Activated B cell treated with CpG ODN at 0.5 μM for 24 hours (primary cell): ENCODE data around the gene SYT1. TPM values are rescaled to one million over a fixed set of nuclear protein-coding genes. Genes with fewer than 3 reads are reported as not detected.

Experiments used
- ATAC-seq: fragments of 200-7000 bp; cut with Tn5 transposase; one replicate; pipeline ENCODE4 v1.10.0; 2021; ENCODE audit warnings: low read depth, mild to moderate bottlenecking, moderate library complexity
- CTCF ChIA-PET: fragments of 350-600 bp; sonication (Branson Sonifier 250); formaldehyde crosslinking; loops from one replicate; lab custom pipeline; 2021; ENCODE audit warnings: antibody characterized with exemption; lab: Charles Lee
- POLR2A ChIA-PET: fragments of 350-600 bp; sonication (Branson Sonifier 250); formaldehyde crosslinking; loops from one replicate; lab custom pipeline; 2021; ENCODE audit warnings: antibody characterized with exemption; lab: Charles Lee
- DNase-seq: peaks from one replicate; pipeline ENCODE4 v3.0.0; 2022
- H3K27ac Mint-ChIP-seq: one replicate; pipeline ENCODE4 v1.8.0; 2020; ENCODE audit warnings: mixed read lengths
- H3K27me3 Mint-ChIP-seq: one replicate; pipeline ENCODE4 v1.8.0; 2021; ENCODE audit warnings: mixed read lengths
- H3K36me3 Mint-ChIP-seq: one replicate; pipeline ENCODE4 v1.8.0; 2021; ENCODE audit warnings: low read depth, mixed read lengths
- H3K4me1 Mint-ChIP-seq: one replicate; pipeline ENCODE4 v1.8.0; 2021; ENCODE audit warnings: mixed read lengths
- H3K4me3 Mint-ChIP-seq: one replicate; pipeline ENCODE4 v1.8.0; 2020; ENCODE audit warnings: mild to moderate bottlenecking, mixed read lengths
- H3K9me3 Mint-ChIP-seq: one replicate; pipeline ENCODE4 v1.8.0; 2020; ENCODE audit warnings: mixed read lengths
- intact Hi-C: fragments of 100-400 bp; cut with micrococcal nuclease; formaldehyde crosslinking; loops from one replicate; pipeline ENCODE4 v1.15.1; 2024
- total RNA-seq: library from RNA; stranded (reverse); gene quantifications from 2 replicates; pipeline ENCODE4 v1.2.3, GENCODE V29; 2022
- TF ChIP-seq, protein P1 (sequence below): fragments of 200-600 bp; IDR thresholded peaks from one replicate; pipeline ENCODE4 v1.8.0; 2022; ENCODE audit warnings: antibody characterized with exemption, mild to moderate bottlenecking

SYT1 gene
- total RNA-seq, 1 donor from 2014 or later: 0.49 TPM

- H3K4me1 Mint-ChIP-seq: no peaks in the 10 kb centered on the region
- H3K36me3 Mint-ChIP-seq: no peaks in the 10 kb centered on the region
- ATAC-seq (no peak), DNase-seq (no peak)
- H3K27ac Mint-ChIP-seq: no peak overlapping the region
- POLR2A ChIA-PET: no interaction called here
- TF ChIP-seq, protein P1, sequence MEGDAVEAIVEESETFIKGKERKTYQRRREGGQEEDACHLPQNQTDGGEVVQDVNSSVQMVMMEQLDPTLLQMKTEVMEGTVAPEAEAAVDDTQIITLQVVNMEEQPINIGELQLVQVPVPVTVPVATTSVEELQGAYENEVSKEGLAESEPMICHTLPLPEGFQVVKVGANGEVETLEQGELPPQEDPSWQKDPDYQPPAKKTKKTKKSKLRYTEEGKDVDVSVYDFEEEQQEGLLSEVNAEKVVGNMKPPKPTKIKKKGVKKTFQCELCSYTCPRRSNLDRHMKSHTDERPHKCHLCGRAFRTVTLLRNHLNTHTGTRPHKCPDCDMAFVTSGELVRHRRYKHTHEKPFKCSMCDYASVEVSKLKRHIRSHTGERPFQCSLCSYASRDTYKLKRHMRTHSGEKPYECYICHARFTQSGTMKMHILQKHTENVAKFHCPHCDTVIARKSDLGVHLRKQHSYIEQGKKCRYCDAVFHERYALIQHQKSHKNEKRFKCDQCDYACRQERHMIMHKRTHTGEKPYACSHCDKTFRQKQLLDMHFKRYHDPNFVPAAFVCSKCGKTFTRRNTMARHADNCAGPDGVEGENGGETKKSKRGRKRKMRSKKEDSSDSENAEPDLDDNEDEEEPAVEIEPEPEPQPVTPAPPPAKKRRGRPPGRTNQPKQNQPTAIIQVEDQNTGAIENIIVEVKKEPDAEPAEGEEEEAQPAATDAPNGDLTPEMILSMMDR: no peak
- intact Hi-C loops: no loop called here
- H3K9me3 Mint-ChIP-seq: no peaks in the 10 kb centered on the region
- CTCF ChIA-PET: no interaction called here
- peaks cover 3% of the 10 kb centered on the region for H3K27me3 Mint-ChIP-seq
- H3K4me3 Mint-ChIP-seq: no peak overlapping the region
Observed at GRCh38 chr12:79360936-79361335, 496.4 kb downstream of the SYT1 start.

DNA sequence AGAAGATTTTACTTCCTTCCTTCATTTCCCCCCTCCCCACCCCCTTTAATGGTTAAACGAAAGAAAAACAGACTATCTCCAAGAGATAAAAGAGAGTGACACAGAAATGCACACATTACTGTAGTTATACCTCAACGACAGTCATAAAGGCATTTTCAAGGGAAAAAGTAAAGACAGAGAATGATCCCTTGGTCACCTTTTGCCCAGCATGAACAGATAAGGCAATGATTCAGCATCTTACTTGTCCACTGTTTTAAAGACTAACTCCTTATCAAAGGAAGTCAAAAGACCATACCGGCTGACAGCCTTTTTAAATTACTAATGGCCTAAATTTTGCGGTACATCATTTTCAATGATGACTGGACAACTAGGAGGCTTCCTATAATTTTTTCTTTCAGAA lies 499.6 kb downstream of the SYT1 start:
- intact Hi-C loops: no loop called here
- Mint-ChIP-seq H3K9me3 (no peaks in the 10 kb centered on the region), H3K27ac (no peak overlapping the region), H3K4me1 (no peaks in the 10 kb centered on the region), H3K4me3 (no peak overlapping the region), H3K27me3 (peaks cover 3% of the 10 kb centered on the region), H3K36me3 (no peaks in the 10 kb centered on the region)
- TF ChIP-seq, protein P1: no peak
- CTCF ChIA-PET: interaction anchor here (0.7 kb wide), 1 partner anchor 1440 kb away, joined by 4 read pairs; no protein-coding TSS in a partner anchor
- POLR2A ChIA-PET: no interaction called here
- DNase-seq (no peak), ATAC-seq (no peak)

DNA sequence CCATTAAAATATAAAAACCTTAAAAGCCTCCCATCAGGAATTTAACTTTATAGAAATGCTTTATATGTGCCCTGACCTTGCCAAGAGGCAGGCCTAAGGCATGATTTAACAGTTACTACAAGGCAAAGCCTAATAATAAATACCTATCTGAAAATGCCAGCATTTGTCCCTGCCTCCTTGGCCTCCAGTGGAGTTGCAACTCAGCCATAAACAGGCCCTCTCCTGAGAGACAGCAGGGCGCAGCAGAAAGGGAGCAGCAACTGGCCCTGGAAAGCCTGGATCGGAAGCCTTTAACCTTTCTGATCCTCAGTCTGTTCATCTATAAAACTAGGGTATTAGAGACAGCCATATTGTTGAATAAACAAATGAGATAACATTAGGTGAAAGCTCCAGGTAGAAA lies 501.8 kb downstream of the SYT1 start:
- intact Hi-C loops: no loop called here
- no peak for DNase-seq
- ChIA-PET POLR2A (no interaction called here), CTCF (no interaction called here)
- Mint-ChIP-seq H3K27me3 (no peaks in the 10 kb centered on the region), H3K4me3 (no peak overlapping the region), H3K4me1 (no peaks in the 10 kb centered on the region), H3K36me3 (no peaks in the 10 kb centered on the region), H3K27ac (no peak overlapping the region), H3K9me3 (no peaks in the 10 kb centered on the region)
- no peak for ATAC-seq
- TF ChIP-seq, protein P1: no peak

DNA sequence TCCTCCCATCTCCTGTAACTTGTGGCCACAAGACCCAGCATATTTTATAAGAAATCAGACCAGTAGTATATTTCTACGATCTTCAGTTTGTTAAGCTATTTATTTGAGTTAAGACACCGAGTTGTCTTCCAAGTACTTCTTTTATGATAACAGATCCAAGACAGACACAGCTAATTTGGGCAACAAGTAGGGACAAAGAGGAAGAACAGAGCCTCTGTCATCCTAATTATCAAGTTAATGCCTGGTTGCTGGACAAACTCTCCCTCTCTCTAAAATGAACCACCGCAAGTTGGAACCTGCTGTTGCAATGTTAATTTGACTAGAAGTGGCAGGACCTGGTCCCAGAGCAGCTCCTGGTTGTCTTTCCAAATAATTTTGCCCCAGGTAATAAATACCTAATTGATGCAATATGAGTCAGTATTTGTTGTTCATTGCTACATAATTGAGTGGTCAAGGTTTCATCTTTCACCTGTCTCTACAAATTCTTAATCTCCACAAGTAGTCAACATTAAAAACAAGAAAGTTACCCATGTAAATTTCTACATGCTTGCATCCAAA lies 502.5 kb downstream of the SYT1 start:
- Mint-ChIP-seq H3K27ac (no peak overlapping the region), H3K4me1 (no peaks in the 10 kb centered on the region), H3K4me3 (no peak overlapping the region)

DNA sequence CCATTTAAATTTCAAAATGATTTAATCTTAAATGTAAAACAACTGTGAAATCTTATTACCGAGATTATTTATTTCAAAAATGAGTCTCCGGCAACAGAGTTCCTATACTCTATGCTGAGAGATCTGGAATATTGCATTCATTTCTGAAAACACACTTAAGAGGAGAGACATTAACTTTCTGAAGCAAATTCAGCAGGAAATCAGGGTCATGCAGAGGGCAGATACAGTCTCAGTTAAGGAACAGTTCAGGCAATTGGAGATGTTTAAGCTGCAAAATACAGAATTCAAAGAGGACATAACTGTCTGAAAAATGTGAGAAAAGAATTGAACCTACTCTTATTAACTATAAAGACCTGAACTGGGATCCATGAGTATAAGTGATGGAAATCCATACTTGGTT lies 505.4 kb downstream of the SYT1 start:
- TF ChIP-seq, protein P1: no peak
- no peak overlapping the region for H3K27ac Mint-ChIP-seq
- no peak for ATAC-seq
- ChIA-PET POLR2A (no interaction called here), CTCF (no interaction called here)
- H3K4me1 Mint-ChIP-seq: no peaks in the 10 kb centered on the region
- no peaks in the 10 kb centered on the region for H3K27me3 Mint-ChIP-seq
- no peak for DNase-seq
- H3K9me3 Mint-ChIP-seq: no peaks in the 10 kb centered on the region
- intact Hi-C loops: no loop called here
- no peaks in the 10 kb centered on the region for H3K36me3 Mint-ChIP-seq
- no peak overlapping the region for H3K4me3 Mint-ChIP-seq

More for the DNA sequence above, 502.5 kb downstream of the SYT1 start:
- ChIA-PET POLR2A (no interaction called here), CTCF (no interaction called here)
- DNase-seq (no peak), ATAC-seq (no peak)
- no peaks in the 10 kb centered on the region for H3K9me3 Mint-ChIP-seq
- intact Hi-C loops: no loop called here
- no peaks in the 10 kb centered on the region for H3K36me3 Mint-ChIP-seq
- TF ChIP-seq, protein P1: no peak
- no peaks in the 10 kb centered on the region for H3K27me3 Mint-ChIP-seq
